ENCODE results near the gene HTT-AS.

The HTT-AS gene

DNA sequence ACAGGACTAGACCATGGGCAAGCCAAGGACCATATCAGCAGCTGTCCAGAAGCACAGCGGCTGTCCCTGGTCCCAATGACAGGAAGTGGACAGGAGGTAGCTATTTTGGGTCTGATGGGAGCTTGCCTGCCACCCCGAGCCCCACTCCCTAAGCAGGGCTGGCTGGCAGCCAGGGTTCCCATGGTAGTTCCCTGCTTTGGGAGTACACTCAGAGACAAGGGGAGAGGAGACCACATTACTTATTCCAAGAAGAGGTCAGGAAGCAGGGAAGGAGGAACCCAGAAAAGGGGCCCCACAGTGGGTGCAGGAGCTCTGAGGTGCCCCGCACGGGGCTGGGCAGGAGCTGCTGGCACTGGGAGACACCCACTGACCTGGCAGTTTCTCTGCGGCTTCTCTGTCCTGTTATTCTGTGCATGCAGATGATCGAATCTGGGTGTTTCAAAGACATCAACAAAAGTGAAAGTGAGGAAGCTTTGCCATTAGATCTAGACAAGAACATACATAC, 36.3 kb downstream of the HTT-AS start:
- Histone ChIP-seq H3K36me3 (ENCODE audit: insufficient read depth, low read length) (no peaks in the 10 kb centered on the region), H2AFZ (ENCODE audit: low read length) (no peak overlapping the region), H3K4me2 (ENCODE audit: low read length) (no peak overlapping the region), H3K9me3 (ENCODE audit: low read length) (no peaks in the 10 kb centered on the region), H3K27ac (ENCODE audit: low read depth, low read length, poor library complexity, severe bottlenecking) (no peak overlapping the region), H3K9ac (ENCODE audit: low read length) (no peak overlapping the region), H3K4me1 (ENCODE audit: insufficient read depth, low read length, severe bottlenecking) (peaks cover 2% of the 10 kb centered on the region), H3K9me2 (ENCODE audit: low read depth, low read length) (no peaks in the 10 kb centered on the region), H3F3A (ENCODE audit: insufficient read depth, low read length) (no peaks in the 10 kb centered on the region), H4K20me1 (ENCODE audit: insufficient read depth, low read length) (no peaks in the 10 kb centered on the region), H3K4me3 (ENCODE audit: low read depth, low read length, poor library complexity, severe bottlenecking) (no peak overlapping the region), H3K79me2 (ENCODE audit: insufficient read depth, low read length) (no peaks in the 10 kb centered on the region), H3K27me3 (ENCODE audit: insufficient read depth, low read length) (no peaks in the 10 kb centered on the region)
- TF ChIP-seq, protein P1, sequence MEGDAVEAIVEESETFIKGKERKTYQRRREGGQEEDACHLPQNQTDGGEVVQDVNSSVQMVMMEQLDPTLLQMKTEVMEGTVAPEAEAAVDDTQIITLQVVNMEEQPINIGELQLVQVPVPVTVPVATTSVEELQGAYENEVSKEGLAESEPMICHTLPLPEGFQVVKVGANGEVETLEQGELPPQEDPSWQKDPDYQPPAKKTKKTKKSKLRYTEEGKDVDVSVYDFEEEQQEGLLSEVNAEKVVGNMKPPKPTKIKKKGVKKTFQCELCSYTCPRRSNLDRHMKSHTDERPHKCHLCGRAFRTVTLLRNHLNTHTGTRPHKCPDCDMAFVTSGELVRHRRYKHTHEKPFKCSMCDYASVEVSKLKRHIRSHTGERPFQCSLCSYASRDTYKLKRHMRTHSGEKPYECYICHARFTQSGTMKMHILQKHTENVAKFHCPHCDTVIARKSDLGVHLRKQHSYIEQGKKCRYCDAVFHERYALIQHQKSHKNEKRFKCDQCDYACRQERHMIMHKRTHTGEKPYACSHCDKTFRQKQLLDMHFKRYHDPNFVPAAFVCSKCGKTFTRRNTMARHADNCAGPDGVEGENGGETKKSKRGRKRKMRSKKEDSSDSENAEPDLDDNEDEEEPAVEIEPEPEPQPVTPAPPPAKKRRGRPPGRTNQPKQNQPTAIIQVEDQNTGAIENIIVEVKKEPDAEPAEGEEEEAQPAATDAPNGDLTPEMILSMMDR (IDR thresholded peaks at IDR 0.05; ENCODE audit: low read length): no peak
- TF ChIP-seq EZH2 (IDR thresholded peaks at IDR 0.05; ENCODE audit: borderline replicate concordance, low read length): no peak

DNA sequence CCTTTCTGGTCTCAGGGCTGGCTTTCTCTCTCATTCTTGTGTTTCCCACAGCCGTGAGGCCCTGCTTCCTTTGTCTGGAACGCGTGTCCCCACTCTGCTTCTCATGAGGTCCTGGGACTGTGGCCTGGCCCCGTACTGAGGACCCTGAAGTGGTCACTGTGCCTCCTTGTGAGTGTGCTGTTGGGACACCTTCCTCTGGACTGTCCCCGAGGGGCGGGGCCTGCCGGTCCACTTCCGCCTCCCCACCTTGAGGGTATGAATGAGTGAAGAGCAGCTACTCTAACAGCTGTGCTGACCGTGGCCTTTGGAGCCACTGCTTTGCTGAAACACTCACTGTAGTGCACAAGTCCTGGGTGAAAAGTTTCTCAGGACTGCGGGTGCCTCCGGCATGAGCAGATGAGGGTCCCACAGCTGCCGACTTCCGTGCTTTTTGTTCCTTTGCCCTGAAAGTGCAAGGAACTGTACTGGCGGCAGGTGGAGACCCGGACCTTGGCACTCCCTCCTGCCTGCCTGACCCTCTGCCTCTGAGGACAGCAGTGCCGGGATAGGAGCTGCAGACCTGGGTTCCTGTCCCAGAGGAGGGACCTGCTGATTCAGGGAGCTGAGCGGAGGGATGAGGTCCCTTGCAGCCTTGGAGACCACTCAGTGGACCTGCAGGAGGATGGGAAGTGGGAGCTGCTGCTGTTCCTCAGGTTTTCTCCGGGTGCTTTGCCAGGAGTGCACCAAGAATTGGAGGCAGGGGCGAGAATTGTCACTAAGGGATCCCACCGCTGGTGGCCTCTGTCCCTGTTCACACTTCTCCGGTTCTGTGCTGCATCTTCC, 38.0 kb downstream of the HTT-AS start:
- Histone ChIP-seq H3K79me2 (ENCODE audit: insufficient read depth, low read length) (no peaks in the 10 kb centered on the region), H3K4me3 (ENCODE audit: low read depth, low read length, poor library complexity, severe bottlenecking) (no peak overlapping the region), H2AFZ (ENCODE audit: low read length) (no peak overlapping the region), H3F3A (ENCODE audit: insufficient read depth, low read length) (no peaks in the 10 kb centered on the region), H3K27me3 (ENCODE audit: insufficient read depth, low read length) (no peaks in the 10 kb centered on the region), H3K4me1 (ENCODE audit: insufficient read depth, low read length, severe bottlenecking) (peaks cover 2% of the 10 kb centered on the region), H3K27ac (ENCODE audit: low read depth, low read length, poor library complexity, severe bottlenecking) (no peak overlapping the region), H3K9ac (ENCODE audit: low read length) (no peak overlapping the region), H3K9me3 (ENCODE audit: low read length) (no peaks in the 10 kb centered on the region), H3K4me2 (ENCODE audit: low read length) (no peak overlapping the region), H3K36me3 (ENCODE audit: insufficient read depth, low read length) (no peaks in the 10 kb centered on the region), H3K9me2 (ENCODE audit: low read depth, low read length) (no peaks in the 10 kb centered on the region), H4K20me1 (ENCODE audit: insufficient read depth, low read length) (no peaks in the 10 kb centered on the region)
- TF ChIP-seq, protein P1 (IDR thresholded peaks at IDR 0.05; ENCODE audit: low read length): no peak
- TF ChIP-seq EZH2 (IDR thresholded peaks at IDR 0.05; ENCODE audit: borderline replicate concordance, low read length): no peak

DNA sequence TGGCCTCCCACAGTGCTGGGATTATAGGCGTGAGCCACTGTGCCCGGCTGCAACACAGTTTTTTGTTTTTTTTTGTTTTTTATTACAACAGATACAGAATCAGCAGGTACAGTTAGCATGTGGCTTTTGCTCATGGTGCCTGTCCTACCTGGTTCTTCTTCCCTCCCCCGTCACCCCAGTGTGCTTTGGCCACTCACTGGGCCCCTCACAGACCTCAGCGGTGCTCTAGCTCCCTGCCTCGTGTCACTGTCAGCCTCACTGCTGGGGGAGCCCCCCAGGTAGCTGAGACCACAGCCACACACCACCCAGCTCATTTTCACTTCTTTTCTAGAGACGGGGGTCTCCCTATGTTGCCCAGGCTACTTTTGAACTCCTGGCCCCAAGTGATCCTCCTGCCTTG, 38.7 kb downstream of the HTT-AS start:
- Histone ChIP-seq H3K4me3 (ENCODE audit: low read depth, low read length, poor library complexity, severe bottlenecking) (no peak overlapping the region), H3K27me3 (ENCODE audit: insufficient read depth, low read length) (no peaks in the 10 kb centered on the region), H4K20me1 (ENCODE audit: insufficient read depth, low read length) (no peaks in the 10 kb centered on the region), H2AFZ (ENCODE audit: low read length) (no peak overlapping the region), H3K4me1 (ENCODE audit: insufficient read depth, low read length, severe bottlenecking) (peaks cover 2% of the 10 kb centered on the region), H3F3A (ENCODE audit: insufficient read depth, low read length) (no peaks in the 10 kb centered on the region), H3K79me2 (ENCODE audit: insufficient read depth, low read length) (no peaks in the 10 kb centered on the region), H3K27ac (ENCODE audit: low read depth, low read length, poor library complexity, severe bottlenecking) (no peak overlapping the region), H3K9me2 (ENCODE audit: low read depth, low read length) (no peaks in the 10 kb centered on the region), H3K4me2 (ENCODE audit: low read length) (no peak overlapping the region), H3K9ac (ENCODE audit: low read length) (no peak overlapping the region), H3K9me3 (ENCODE audit: low read length) (no peaks in the 10 kb centered on the region), H3K36me3 (ENCODE audit: insufficient read depth, low read length) (no peaks in the 10 kb centered on the region)
- TF ChIP-seq, protein P1 (IDR thresholded peaks at IDR 0.05; ENCODE audit: low read length): no peak
- no peak for TF ChIP-seq EZH2 (IDR thresholded peaks at IDR 0.05; ENCODE audit: borderline replicate concordance, low read length)

Data from OCI-LY1 (cell line).